Fibroblast of pulmonary artery (primary cell): Measurements from ENCODE around the gene ERP27.
A peak's percentile ranks its signal among the peaks of the same experiment; 100 is the strongest.

ENCODE experiments used
- DNase-seq: peaks from one replicate; pipeline ENCODE4 v3.0.0-alpha.2; 2010; ENCODE audit warnings: low read depth
- H3K4me3 ChIP-seq: replicated peaks from 2 replicates; pipeline ENCODE4 v1.5.1; 2011; ENCODE audit warnings: low read depth, mild to moderate bottlenecking, control low read depth, low read length, moderate library complexity
- TF ChIP-seq, protein P1 (sequence below): IDR thresholded peaks from 2 replicates; pipeline ENCODE4 v1.5.1; 2011; ENCODE audit warnings: mild to moderate bottlenecking, control low read depth, low read length, inconsistent platforms; ENCODE audit errors: missing control alignments

Gene ERP27

DNA sequence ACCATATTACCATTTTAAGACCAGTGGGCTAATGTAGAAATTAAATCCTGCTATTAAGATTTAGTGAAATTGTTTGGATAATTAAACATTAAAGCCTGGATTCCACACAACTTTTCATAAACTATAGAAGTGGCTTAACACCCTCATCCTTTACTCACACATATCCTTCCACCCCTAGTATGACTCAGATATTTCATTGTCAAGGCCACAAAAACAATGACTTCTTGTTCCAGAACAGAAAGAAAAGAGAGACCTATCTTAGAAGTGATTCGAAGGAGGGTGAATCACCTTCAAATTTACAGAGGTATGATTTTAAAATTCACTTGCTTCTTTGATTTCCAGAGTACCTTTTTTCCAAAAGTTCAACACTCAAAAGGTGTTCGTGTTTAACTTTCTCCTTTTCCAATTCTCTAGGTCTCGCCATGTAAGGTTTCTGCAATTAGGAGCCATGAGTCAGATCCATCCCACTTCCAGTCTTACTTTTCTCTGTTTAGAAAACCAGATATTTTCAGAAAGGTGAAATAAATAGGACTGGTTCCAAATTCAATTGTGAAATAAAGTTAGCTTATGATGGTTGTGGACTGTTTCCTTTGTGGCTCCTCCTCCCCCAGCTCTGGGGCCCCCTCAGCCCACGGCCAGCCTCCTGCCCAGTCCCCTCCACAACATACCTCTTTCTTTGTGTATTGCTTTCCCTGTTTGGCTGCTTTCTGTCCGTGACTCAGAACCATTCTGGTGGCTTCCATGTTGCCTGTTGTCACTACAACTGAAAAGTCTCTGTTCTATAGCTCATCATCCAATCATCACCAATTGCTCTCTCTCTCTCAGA, 28.0 kb downstream of the ERP27 start:
- peak overlapping the region; percentile 31 for H3K4me3 ChIP-seq
- peak; percentile 82 for DNase-seq
- TF ChIP-seq, protein P1, sequence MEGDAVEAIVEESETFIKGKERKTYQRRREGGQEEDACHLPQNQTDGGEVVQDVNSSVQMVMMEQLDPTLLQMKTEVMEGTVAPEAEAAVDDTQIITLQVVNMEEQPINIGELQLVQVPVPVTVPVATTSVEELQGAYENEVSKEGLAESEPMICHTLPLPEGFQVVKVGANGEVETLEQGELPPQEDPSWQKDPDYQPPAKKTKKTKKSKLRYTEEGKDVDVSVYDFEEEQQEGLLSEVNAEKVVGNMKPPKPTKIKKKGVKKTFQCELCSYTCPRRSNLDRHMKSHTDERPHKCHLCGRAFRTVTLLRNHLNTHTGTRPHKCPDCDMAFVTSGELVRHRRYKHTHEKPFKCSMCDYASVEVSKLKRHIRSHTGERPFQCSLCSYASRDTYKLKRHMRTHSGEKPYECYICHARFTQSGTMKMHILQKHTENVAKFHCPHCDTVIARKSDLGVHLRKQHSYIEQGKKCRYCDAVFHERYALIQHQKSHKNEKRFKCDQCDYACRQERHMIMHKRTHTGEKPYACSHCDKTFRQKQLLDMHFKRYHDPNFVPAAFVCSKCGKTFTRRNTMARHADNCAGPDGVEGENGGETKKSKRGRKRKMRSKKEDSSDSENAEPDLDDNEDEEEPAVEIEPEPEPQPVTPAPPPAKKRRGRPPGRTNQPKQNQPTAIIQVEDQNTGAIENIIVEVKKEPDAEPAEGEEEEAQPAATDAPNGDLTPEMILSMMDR = no peak

DNA sequence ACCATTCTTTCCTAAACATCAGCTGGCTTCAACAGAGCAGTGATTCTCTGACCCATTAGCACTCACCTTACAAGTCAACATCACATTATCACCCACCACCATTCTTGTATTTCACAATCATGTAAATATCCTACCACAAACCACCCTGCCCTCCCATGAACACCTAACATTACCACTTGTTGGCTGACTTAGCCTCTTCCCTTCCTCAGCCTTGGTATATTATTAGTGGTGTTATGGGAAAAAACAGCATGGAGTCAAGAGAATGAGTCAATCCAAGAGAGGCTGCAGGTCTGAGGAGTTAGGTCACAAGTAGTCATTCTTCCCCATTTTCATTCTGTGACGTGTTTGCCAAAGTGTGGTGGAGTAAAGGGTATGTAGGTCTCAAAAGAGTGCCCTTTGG, 30.4 kb downstream of the ERP27 start:
- DNase-seq = no peak
- no peak overlapping the region for H3K4me3 ChIP-seq
- TF ChIP-seq, protein P1 = no peak

DNA sequence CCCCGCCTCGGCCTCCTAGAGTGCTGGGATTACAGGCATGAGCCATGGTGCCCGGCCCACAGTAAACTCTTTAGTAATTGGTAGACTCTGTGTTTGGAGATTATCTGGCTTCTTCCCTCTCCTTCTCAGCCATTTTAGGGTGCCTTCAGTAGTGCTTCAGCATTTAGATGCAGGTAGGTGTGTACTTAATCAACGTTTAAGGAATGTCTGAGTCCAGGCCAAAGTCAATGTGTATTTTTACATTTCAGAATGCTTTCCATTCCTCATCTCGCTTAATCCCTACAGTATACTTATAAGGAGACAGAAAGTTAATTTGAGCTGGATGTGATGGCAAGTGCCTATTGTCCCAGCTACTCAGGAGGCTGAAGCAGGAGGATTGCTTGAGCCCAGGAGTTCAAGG, 32.2 kb downstream of the ERP27 start:
- no peak for DNase-seq
- no peak overlapping the region for H3K4me3 ChIP-seq
- TF ChIP-seq, protein P1 = no peak

DNA sequence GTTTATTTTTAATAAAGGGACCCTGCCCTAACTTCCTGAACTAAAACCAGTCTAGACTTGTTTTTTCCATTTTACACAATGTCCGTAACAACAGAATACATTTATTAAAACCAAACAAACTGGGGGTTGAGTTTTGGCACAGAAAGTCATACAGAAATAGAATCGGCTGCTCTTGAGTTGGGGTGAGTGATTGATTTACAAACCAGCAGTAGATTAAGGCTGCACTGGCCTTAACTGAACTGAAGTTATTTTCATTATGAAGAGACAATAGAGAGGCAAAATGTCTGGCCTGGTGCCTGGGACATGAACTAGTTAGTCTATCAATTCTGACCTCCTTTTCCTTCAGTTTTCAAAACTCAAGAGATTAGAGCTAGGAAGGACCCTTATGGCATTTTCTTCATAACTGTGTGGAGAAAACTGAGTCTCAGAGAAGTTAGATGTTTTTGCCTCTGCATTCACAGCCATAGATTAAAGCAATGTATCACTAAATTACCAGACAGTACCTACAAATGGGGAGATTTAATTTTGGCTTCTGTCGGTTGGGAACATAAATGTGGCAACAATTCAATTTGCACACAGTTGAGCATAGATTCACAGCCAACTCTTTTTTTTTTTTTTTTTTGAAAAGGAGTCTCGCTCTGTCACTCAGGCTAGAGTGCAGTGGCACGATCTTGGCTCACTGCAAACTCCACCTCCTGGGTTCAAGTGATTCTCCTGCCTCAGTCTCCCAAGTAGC, 32.9 kb downstream of the ERP27 start:
- TF ChIP-seq, protein P1 = no peak
- H3K4me3 ChIP-seq = no peak overlapping the region
- DNase-seq = peak; percentile 79

DNA sequence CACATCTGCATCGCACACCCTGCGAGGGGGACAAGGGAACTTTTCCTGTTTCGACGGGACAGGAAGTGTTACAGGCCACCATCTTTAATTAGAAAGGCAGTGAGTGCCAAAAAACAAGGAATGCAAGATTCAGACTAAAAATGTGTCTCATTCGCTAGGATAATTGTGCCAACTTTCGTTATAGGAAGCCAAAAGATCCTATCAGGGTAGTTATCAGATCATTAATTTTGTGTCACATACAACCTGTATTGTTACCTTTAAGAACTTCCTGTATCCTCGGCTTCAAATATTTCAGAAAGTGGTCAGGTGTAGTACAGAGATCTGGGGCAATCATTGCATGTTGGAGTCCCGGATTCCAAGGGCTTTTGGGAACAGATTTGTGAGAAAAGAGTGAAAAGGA, 33.5 kb downstream of the ERP27 start:
- no peak overlapping the region for H3K4me3 ChIP-seq
- no peak for DNase-seq
- TF ChIP-seq, protein P1 = no peak

DNA sequence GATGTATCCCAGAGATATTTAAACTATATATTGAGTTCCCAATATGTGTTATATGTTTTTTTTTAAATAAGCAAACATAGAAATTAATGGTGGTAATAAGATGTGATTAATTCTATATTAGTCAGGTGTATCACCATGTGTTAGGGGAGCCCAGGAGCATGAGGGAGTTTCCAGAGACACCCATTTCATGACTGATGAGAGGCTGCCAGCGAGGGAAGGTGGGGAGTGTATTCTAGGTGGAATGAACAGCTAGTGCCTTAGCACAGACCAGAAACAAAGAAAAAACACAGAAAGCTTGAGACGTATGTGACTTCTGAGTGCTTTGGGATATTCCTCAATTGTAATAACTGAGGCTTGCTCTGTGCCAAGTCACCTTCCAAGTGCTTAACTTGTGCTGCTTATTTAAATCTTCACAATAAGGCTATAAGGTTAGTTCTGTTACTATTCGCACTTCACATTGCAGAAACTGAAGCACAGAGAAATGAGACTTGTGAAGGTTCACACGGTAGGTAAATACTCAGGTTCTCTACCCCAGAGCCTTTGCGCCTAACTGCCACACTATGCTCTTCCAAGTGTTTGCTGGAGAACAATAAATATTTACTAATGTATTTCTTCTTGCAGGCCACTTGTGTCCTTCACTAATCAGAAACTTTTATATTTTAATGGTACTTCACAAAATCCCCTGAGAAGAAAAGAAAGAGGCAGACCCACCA, 34.8 kb downstream of the ERP27 start:
- DNase-seq = no peak
- TF ChIP-seq, protein P1 = no peak

More for the DNA sequence above, 34.8 kb downstream of the ERP27 start:
- no peak overlapping the region for H3K4me3 ChIP-seq
